Measurements from ENCODE around the gene YWHAG. TPM values are rescaled to one million over a fixed set of nuclear protein-coding genes. Genes with fewer than 3 reads are reported as not detected.
A peak's percentile ranks its signal among the peaks of the same experiment; 100 is the strongest.

The YWHAG gene
- total and polyA plus RNA-seq, 9 of the 15 experiments (the other 6 are each of a cell fraction or from before 2014, with no cell fraction given), result 30.4 to 246 (median 94.5) TPM

DNA sequence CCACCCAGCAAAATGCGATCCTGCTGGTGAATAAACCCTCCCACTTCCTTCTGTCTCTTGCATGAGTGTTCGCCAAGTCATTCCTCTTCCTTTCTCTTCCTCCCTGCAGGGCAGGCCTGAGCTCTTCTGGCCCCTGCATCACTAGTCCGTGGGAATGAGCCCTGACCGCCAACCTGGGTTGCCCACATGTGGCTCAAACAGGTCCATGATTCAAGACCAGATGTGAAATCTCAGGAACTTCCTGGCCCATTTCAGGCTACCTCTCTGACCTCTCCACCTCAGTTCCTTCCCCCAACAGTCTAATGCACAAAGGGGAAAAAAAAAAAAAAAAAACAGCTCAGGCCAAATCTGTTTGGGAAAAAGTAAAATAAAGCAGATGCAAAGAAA is 5.4 kb upstream of the YWHAG start (continued):
- TF ChIP-seq, protein P1, sequence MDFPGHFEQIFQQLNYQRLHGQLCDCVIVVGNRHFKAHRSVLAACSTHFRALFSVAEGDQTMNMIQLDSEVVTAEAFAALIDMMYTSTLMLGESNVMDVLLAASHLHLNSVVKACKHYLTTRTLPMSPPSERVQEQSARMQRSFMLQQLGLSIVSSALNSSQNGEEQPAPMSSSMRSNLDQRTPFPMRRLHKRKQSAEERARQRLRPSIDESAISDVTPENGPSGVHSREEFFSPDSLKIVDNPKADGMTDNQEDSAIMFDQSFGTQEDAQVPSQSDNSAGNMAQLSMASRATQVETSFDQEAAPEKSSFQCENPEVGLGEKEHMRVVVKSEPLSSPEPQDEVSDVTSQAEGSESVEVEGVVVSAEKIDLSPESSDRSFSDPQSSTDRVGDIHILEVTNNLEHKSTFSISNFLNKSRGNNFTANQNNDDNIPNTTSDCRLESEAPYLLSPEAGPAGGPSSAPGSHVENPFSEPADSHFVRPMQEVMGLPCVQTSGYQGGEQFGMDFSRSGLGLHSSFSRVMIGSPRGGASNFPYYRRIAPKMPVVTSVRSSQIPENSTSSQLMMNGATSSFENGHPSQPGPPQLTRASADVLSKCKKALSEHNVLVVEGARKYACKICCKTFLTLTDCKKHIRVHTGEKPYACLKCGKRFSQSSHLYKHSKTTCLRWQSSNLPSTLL (IDR thresholded peaks at IDR 0.05), result 0 out of 2 replicates have a peak, but pooled peaks have one; percentile 41
- TF ChIP-seq ZFX (CRISPR knock-in tag; IDR thresholded peaks at IDR 0.05) (0 out of 2 replicates have a peak, but pooled peaks have one; percentile 36), SMARCA4 (IDR thresholded peaks at IDR 0.05) (no peak), HDGF (IDR thresholded peaks at IDR 0.05) (peak; percentile 18; the same call in 1 of the 2 replicates), NFE2 (IDR thresholded peaks at IDR 0.05; ENCODE audit: low read depth) (peak; percentile 66), GTF2E2 (tag; IDR thresholded peaks at IDR 0.05) (peak; percentile 16; the same call in 1 of the 2 replicates), NCOA4 (IDR thresholded peaks at IDR 0.05; ENCODE audit: partially characterized antibody) (no peak), ETV1 (tag; conservative IDR thresholded peaks at IDR 0.05; ENCODE audit: low read depth) (peak; percentile 15; the same call in 1 of the 2 replicates), CSDE1 (IDR thresholded peaks at IDR 0.05) (no peak), ESRRA (IDR thresholded peaks at IDR 0.05; ENCODE audit: borderline replicate concordance, low read depth) (no peak), C11orf30 (IDR thresholded peaks at IDR 0.05; ENCODE audit: low read depth) (peak; percentile 25; the same call in 1 of the 2 replicates), XRCC5 (IDR thresholded peaks at IDR 0.05; ENCODE audit: low read depth, low read length) (no peak), GABPB1 (CRISPR knock-in tag; IDR thresholded peaks at IDR 0.05) (peak; percentile 22; the same call in 1 of the 2 replicates), MTA2 (IDR thresholded peaks at IDR 0.05; ENCODE audit: low read depth) (0 out of 2 replicates have a peak, but pooled peaks have one; percentile 10)
